ENCODE data around the gene SNX32.

Gene SNX32

DNA sequence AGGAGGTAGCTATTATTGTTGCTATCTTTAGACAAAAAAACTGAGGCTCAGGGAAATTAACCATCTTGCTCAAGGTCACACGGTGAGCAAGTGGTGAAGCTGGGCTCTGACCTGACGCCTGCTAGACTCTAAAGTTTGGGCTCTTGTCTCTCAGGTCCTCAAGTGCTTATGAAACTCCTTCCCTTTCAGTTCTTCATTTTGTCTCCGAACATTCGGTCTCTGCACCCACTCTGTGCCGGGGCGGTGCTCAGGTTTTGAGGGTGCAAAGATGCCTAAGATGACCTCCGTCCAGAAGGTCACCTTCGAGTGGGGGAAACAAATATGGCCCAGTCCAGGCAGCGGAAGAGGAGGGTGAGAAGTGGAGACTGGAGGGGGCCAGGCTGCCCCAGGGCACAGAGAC lies 30.9 kb upstream of the SNX32 start:
- TF ChIP-seq, protein P1, sequence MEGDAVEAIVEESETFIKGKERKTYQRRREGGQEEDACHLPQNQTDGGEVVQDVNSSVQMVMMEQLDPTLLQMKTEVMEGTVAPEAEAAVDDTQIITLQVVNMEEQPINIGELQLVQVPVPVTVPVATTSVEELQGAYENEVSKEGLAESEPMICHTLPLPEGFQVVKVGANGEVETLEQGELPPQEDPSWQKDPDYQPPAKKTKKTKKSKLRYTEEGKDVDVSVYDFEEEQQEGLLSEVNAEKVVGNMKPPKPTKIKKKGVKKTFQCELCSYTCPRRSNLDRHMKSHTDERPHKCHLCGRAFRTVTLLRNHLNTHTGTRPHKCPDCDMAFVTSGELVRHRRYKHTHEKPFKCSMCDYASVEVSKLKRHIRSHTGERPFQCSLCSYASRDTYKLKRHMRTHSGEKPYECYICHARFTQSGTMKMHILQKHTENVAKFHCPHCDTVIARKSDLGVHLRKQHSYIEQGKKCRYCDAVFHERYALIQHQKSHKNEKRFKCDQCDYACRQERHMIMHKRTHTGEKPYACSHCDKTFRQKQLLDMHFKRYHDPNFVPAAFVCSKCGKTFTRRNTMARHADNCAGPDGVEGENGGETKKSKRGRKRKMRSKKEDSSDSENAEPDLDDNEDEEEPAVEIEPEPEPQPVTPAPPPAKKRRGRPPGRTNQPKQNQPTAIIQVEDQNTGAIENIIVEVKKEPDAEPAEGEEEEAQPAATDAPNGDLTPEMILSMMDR (IDR thresholded peaks at IDR 0.05; ENCODE audit: low read depth, low read length), result no peak
- no peak for DNase-seq (ENCODE audit: extremely low read depth, low read depth)

DNA sequence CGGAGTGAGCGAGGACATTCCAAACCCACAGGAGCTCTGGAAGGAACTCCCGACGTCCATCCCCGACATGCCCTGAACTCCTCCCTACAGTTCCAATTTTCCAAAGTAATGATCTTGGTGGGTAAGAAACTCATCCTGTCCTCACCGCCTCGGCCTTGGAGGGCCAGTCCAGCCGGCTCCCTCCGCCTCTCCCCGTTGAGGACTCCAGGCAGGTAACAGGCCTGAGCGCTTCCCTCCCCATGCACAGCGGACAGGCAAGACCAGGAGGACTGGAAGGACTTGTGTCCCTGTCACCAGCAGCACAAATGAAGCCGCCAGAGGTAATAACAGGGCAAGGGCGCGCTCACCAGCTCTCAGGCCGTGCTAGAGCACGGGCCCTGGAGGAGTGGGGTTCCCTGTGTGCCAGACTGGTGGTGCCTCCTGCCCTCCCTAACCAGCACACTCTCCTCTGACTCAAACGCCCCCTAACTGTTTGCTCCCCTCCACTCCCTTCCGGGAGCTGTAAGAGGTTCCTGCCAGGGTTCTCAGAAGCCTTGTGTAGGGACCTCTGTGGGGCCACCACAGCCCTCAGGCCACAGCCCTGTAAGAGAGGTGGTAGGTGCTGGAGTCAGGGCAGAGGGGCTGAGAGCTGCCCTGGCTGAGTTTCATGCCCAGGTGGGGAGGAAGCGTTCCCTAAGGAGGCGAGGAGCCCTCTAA lies 29.8 kb upstream of the SNX32 start:
- no peak for DNase-seq (ENCODE audit: extremely low read depth, low read depth)
- TF ChIP-seq, protein P1 (IDR thresholded peaks at IDR 0.05; ENCODE audit: low read depth, low read length), result no peak

DNA sequence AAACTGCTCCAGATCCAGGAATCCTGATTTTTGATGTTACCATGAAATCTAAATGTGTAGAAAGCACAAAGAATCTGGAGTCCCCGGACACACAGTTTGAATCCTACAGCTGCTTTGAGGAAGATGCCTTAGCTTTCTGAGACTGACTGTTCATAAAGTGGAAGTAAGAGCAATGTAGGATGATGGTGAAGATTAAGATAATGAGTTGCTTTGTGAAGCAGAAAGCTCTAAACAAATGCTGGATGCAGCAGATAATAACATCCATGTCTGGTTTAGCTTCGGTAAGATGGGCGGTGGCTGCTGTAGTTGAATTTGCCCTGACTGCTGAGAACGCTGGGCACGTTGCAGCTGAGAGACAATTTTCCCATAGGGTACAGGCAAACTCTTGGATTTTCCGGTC lies 26.8 kb upstream of the SNX32 start:
- no peak for DNase-seq (ENCODE audit: extremely low read depth, low read depth)
- TF ChIP-seq, protein P1 (IDR thresholded peaks at IDR 0.05; ENCODE audit: low read depth, low read length), result no peak

DNA sequence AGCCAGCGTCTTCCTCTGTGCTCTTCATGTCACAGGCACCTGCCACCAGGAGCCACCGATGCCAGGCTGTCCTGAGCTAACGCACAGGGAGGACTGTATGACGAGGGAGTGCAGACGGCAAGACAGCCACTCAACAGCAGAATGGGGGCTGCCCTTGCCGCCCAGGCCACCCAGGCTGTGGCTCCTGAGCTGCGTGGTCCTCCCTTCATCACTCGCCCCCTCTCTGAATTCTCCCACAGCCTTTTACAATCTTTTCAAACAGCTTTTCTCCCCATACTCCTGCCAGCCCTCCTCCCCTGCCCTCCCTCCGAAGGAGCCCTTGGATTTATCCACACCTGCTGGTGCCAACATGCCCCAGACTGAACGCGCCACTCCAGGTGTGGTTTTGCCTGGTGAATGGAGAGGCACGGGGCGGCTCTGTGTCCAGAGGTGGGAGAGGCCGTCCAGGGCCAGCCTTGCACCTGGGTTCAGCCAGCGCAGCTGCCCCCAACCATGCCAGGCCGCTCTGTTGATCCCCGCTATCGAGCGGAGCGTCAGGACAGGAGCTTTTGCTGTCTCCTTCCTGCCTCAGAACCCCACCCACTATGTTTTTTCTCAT lies 24.9 kb upstream of the SNX32 start:
- DNase-seq (ENCODE audit: extremely low read depth, low read depth), result no peak
- TF ChIP-seq, protein P1 (IDR thresholded peaks at IDR 0.05; ENCODE audit: low read depth, low read length), result no peak

DNA sequence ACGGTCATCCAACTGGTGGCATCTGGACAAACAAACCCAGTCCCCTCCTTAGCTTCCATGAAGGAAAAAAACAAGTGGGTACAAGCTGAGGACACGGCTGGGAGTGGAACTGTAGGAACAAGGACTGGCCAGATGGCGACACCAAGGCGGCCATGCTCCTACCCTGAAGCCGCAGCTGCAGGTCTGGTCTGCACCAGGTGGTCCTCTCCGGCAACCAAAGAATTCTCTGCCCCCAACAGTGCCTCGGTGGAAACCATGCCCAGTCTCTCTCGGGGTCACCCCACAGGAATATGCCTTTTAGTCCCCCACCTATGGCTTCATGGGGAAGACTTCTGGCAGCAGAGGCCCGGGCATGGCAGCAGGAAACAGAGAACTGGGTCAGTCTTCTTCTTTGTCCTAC lies 24.3 kb upstream of the SNX32 start:
- TF ChIP-seq, protein P1 (IDR thresholded peaks at IDR 0.05; ENCODE audit: low read depth, low read length), result no peak
- no peak for DNase-seq (ENCODE audit: extremely low read depth, low read depth)

DNA sequence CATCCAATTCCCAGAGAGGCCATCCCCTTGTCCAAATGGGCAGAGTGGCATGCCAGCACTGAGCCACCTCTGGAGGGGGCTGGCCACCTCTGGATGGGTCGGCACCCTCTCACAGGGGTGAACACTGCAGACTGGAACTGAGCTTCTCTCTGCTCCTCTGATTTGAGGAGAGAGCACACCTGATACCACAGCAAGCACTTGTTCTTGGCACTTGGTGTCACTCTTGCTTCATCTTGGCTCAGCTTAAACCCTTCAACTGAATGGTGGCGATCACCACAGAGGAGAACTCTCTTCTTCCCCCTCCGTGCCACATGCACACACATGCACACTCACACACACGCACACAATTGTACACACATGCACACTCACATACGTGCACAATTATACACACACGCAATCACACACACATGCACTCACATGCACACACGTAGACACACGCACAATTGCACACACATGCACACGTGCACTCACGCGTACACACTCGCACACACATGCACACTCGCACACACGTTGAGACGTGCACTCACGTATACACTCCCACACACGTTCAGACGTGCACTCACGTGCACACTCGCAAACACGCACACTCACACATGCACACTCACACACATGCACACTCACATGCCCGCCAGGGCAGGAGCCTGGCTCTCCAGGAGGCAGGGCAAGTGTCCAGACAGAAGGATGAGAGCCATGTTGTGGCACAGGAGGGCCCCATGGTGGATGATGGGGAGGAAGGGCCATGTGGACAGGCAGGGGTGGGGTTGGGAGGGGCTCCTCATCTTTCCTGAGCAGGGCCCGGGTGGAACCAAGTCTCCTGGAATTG lies 23.5 kb upstream of the SNX32 start:
- TF ChIP-seq, protein P1 (IDR thresholded peaks at IDR 0.05; ENCODE audit: low read depth, low read length), result no peak
- DNase-seq (ENCODE audit: extremely low read depth, low read depth), result no peak
